Gastroesophageal sphincter (tissue), 3 donors: ENCODE results near the gene PHKA2.

Source experiments
- POLR2A ChIP-seq, 2 donors: fragments of 450-650 bp; IDR thresholded peaks; one replicate each; pipeline ENCODE4 v1.6.1; 2017; ENCODE audit warnings: antibody characterized with exemption in 2 of 2, mild to moderate bottlenecking in 2 of 2, moderate library complexity in 1 of 2
- TF ChIP-seq, protein P1 (sequence below), 4 experiments: fragments of 200-600 bp in 2 of 4; fragments of 450-650 bp in 2 of 4; sonication (generic) in 1 of 4; IDR thresholded peaks; one replicate each; pipeline ENCODE4 v1.5.1; 2017 to 2019; ENCODE audit warnings: antibody characterized with exemption in 4 of 4, mild to moderate bottlenecking in 2 of 4, moderate library complexity in 2 of 4

DNA sequence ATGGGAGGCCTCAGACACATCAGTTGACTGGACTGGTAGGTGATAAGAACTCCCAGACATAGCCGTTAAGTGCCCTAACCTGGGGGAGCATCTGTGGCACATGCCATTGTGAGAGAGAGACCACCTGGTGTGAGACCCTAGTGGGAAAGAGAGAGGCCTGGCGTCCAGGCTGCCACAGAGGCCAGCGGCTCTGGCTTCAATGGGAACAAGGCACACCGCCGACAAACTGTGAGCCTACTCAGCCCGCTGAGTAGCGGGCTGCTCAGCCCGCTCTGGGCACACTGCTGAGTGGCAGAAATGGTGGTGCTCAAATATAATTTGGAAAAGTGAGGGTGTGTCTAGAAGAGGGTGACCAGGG is 34.0 kb downstream of the PHKA2 start:
- TF ChIP-seq, protein P1, sequence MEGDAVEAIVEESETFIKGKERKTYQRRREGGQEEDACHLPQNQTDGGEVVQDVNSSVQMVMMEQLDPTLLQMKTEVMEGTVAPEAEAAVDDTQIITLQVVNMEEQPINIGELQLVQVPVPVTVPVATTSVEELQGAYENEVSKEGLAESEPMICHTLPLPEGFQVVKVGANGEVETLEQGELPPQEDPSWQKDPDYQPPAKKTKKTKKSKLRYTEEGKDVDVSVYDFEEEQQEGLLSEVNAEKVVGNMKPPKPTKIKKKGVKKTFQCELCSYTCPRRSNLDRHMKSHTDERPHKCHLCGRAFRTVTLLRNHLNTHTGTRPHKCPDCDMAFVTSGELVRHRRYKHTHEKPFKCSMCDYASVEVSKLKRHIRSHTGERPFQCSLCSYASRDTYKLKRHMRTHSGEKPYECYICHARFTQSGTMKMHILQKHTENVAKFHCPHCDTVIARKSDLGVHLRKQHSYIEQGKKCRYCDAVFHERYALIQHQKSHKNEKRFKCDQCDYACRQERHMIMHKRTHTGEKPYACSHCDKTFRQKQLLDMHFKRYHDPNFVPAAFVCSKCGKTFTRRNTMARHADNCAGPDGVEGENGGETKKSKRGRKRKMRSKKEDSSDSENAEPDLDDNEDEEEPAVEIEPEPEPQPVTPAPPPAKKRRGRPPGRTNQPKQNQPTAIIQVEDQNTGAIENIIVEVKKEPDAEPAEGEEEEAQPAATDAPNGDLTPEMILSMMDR (IDR thresholded peaks at IDR 0.05), result no peak
- no peak for TF ChIP-seq POLR2A (IDR thresholded peaks at IDR 0.05)
